GM23338 (cell line): ENCODE data around the gene S1PR2.

Source experiments
- CREB1 ChIP-seq: fragments of 250-450 bp; sonication (Bioruptor Pico); IDR thresholded peaks from 2 replicates; pipeline ENCODE4 v1.5.0; 2020; ENCODE audit warnings: low read depth, mild to moderate bottlenecking, moderate library complexity
- CTCF ChIP-seq, 2 experiments: fragments of 200-600 bp in 1 of 2; sonication (generic) in 1 of 2; conservative IDR thresholded peaks; 2 replicates each; pipeline versions ENCODE4 v1.5.1 to v1.6.1; 2016 to 2017; ENCODE audit warnings: antibody characterized with exemption in 2 of 2, low read depth in 2 of 2, mild to moderate bottlenecking in 2 of 2, moderate library complexity in 1 of 2
- EZH2 ChIP-seq: fragments of 200-600 bp; sonication (generic); IDR thresholded peaks from one replicate; pipeline ENCODE4 v1.8.0; 2017; ENCODE audit warnings: antibody characterized with exemption, mild to moderate bottlenecking, low read depth; ENCODE audit not compliant: unreplicated experiment
- EZH2phosphoT487 ChIP-seq: fragments of 200-600 bp; sonication (generic); IDR thresholded peaks from one replicate; pipeline ENCODE4 v1.8.1; 2018; ENCODE audit warnings: antibody characterized with exemption; ENCODE audit not compliant: unreplicated experiment
- POLR2AphosphoS5 ChIP-seq: IDR thresholded peaks from 2 replicates; pipeline ENCODE4 v1.6.1; 2016; ENCODE audit warnings: antibody characterized with exemption, low read depth
- STAT1 ChIP-seq: IDR thresholded peaks from one replicate; pipeline ENCODE4 v1.6.1; 2016; ENCODE audit warnings: antibody characterized with exemption; ENCODE audit not compliant: unreplicated experiment
- ZNF462 ChIP-seq: fragments of 250-450 bp; sonication (Bioruptor Pico); IDR thresholded peaks from 2 replicates; pipeline ENCODE4 v1.5.0; 2020; ENCODE audit warnings: mild to moderate bottlenecking, moderate library complexity
- TF ChIP-seq, protein P1 (sequence below): IDR thresholded peaks from one replicate; pipeline ENCODE4 v1.6.1; 2018; ENCODE audit warnings: antibody characterized with exemption; ENCODE audit not compliant: unreplicated experiment

DNA sequence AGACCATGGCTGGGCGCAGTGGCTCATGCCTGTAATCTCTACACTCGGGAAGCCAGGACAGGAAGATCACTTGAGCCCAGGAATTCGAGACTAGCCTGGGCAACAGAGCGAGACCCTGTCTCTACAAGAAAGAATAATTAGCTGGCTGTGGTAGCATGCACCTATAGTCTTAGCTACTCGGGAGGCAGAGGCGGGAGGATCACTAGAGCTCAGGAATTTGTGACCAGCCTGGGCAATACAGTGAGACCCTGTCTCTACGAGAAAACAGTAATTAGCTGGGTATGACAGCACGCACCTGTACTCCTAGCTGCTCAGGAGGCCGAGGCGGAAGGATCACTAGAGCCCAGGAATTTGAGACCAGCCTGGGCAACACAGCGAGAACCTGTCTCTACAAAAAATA, 43.8 kb downstream of the S1PR2 start:
- no peak for TF ChIP-seq CTCF (conservative IDR thresholded peaks at IDR 0.05; ENCODE audit: low read depth in 2 of 2)
- no peak for TF ChIP-seq EZH2
- TF ChIP-seq STAT1: no peak
- no peak for TF ChIP-seq POLR2AphosphoS5
- no peak for TF ChIP-seq EZH2phosphoT487
- no peak for TF ChIP-seq CREB1 (CRISPR knock-in tag)
- TF ChIP-seq, protein P1, sequence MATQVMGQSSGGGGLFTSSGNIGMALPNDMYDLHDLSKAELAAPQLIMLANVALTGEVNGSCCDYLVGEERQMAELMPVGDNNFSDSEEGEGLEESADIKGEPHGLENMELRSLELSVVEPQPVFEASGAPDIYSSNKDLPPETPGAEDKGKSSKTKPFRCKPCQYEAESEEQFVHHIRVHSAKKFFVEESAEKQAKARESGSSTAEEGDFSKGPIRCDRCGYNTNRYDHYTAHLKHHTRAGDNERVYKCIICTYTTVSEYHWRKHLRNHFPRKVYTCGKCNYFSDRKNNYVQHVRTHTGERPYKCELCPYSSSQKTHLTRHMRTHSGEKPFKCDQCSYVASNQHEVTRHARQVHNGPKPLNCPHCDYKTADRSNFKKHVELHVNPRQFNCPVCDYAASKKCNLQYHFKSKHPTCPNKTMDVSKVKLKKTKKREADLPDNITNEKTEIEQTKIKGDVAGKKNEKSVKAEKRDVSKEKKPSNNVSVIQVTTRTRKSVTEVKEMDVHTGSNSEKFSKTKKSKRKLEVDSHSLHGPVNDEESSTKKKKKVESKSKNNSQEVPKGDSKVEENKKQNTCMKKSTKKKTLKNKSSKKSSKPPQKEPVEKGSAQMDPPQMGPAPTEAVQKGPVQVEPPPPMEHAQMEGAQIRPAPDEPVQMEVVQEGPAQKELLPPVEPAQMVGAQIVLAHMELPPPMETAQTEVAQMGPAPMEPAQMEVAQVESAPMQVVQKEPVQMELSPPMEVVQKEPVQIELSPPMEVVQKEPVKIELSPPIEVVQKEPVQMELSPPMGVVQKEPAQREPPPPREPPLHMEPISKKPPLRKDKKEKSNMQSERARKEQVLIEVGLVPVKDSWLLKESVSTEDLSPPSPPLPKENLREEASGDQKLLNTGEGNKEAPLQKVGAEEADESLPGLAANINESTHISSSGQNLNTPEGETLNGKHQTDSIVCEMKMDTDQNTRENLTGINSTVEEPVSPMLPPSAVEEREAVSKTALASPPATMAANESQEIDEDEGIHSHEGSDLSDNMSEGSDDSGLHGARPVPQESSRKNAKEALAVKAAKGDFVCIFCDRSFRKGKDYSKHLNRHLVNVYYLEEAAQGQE: no peak
- TF ChIP-seq ZNF462 (CRISPR knock-in tag): no peak
